Lung (tissue), 12 donors: ENCODE data around the gene KCNAB2. TPM values are rescaled to one million over a fixed set of nuclear protein-coding genes. Genes with fewer than 3 reads are reported as not detected.

Experiments
- ATAC-seq: fragments of 200-7000 bp; cut with Tn5 transposase; one replicate; pipeline ENCODE4 v1.9.1; 2020; ENCODE audit warnings: moderate number of reproducible peaks; ENCODE audit not compliant: insufficient read depth, low FRiP score
- DNase-seq, 3 donors: peaks; one replicate each; pipeline ENCODE4 v3.0.0-alpha.2; 2013 to 2017
- H3K27ac ChIP-seq, 2 donors: one replicate each; pipeline ENCODE4 v1.5.1; 2013; ENCODE audit warnings: mild to moderate bottlenecking in 2 of 2, moderate library complexity in 2 of 2, control low read depth in 1 of 2, inconsistent platforms in 1 of 2, low read depth in 1 of 2, low read length in 1 of 2
- H3K27me3 ChIP-seq, 3 donors: one replicate each; pipeline ENCODE4 v1.5.1; 2013; ENCODE audit warnings: low read length in 2 of 3; ENCODE audit not compliant: control insufficient read depth in 3 of 3, insufficient read depth in 3 of 3
- H3K36me3 ChIP-seq, 4 donors: one replicate each; pipeline ENCODE4 v1.5.1; 2013; ENCODE audit warnings: low read length in 4 of 4, mild to moderate bottlenecking in 1 of 4, moderate library complexity in 1 of 4; ENCODE audit not compliant: control insufficient read depth in 4 of 4, insufficient read depth in 4 of 4
- H3K4me1 ChIP-seq, 5 donors: one replicate each; pipeline ENCODE4 v1.5.1; 2013; ENCODE audit warnings: low read length in 5 of 5, mild to moderate bottlenecking in 2 of 5, moderate library complexity in 1 of 5; ENCODE audit not compliant: control insufficient read depth in 5 of 5, insufficient read depth in 5 of 5
- H3K4me3 ChIP-seq: one replicate; pipeline ENCODE4 v1.5.1; 2013; ENCODE audit warnings: mild to moderate bottlenecking, control low read depth, moderate library complexity
- H3K9ac ChIP-seq, 2 donors: one replicate each; pipeline ENCODE4 v1.5.1; 2013; ENCODE audit warnings: low read length in 2 of 2, control low read depth in 1 of 2; ENCODE audit not compliant: insufficient read depth in 1 of 2
- H3K9me3 ChIP-seq, 4 donors: one replicate each; pipeline ENCODE4 v1.5.1; 2013; ENCODE audit warnings: low read length in 3 of 4, mild to moderate bottlenecking in 1 of 4, moderate library complexity in 1 of 4; ENCODE audit not compliant: control insufficient read depth in 4 of 4, insufficient read depth in 3 of 4
- CTCF ChIP-seq: IDR thresholded peaks from 2 replicates; pipeline ENCODE4 v1.5.1; 2012; ENCODE audit warnings: mild to moderate bottlenecking; ENCODE audit errors: control extremely low read depth, extremely low read depth
- WGBS, 2 donors: extraction: QIAGEN DNeasy Blood & Tissue Kit; methylation state at CpG; one replicate each; pipeline ENCODE4 v1.1.7; 2013; 5-methylcytosine and 5-hydroxymethylcytosine counted together
- polyA plus RNA-seq, 2 donors: library from polyadenylated mRNA; stranded (reverse); fragments of 200-250 nt; gene quantifications; one replicate each; pipeline ENCODE4 v1.2.1, GENCODE V29; 2013
- total RNA-seq, 2 donors: library from RNA; depleted of rRNA in 1 of 2; stranded (reverse); fragments of >200 nt in 1 of 2; gene quantifications; one replicate each; pipeline ENCODE4 v1.2.1, GENCODE V29; 2014 to 2021
- donor health status: control.
- donor health status: control.
- donor health status: Bipolar disorder and iron deficiency.
- donor health status: healthy.
- donor health status: DM: yes; HTN: yes; CAD: no.

KCNAB2 gene
- total and polyA plus RNA-seq, 4 donors: 13.7 to 86.4 (median 45.5) TPM

- 92 to 95% methylated on average over 34 of the region's 34 CpGs for WGBS, 2 donors
- Histone ChIP-seq H3K4me1 (peaks cover 0 to 5% (median 0%) of the 10 kb centered on the region in 5 donors), H3K27me3 (peaks cover 0 to 6% (median 0%) of the 10 kb centered on the region in 3 donors), H3K9ac (no peak overlapping the region), H3K4me3 (no peak overlapping the region), H3K9me3 (peaks cover 0 to 6% (median 0%) of the 10 kb centered on the region in 4 donors), H3K27ac (no peak overlapping the region), H3K36me3 (no peaks in the 10 kb centered on the region)
- no peak for DNase-seq
- ATAC-seq: no peak
- no peak for TF ChIP-seq CTCF
These were observed 82.8 kb downstream of the KCNAB2 start for GRCh38 chr1:6128276-6129081.

- WGBS, 2 donors: 73 to 78% methylated on average over 9 of the region's 9 CpGs
- Histone ChIP-seq H3K4me1 (peaks cover 0 to 5% (median 0%) of the 10 kb centered on the region in 5 donors), H3K9ac (no peak overlapping the region), H3K4me3 (no peak overlapping the region), H3K27me3 (peaks cover 0 to 6% (median 4%) of the 10 kb centered on the region in 3 donors), H3K36me3 (no peaks in the 10 kb centered on the region), H3K27ac (no peak overlapping the region), H3K9me3 (peaks cover 0 to 6% (median 0%) of the 10 kb centered on the region in 4 donors)
- DNase-seq: no peak
- TF ChIP-seq CTCF: no peak
- ATAC-seq: no peak
These were observed 83.6 kb downstream of the KCNAB2 start for GRCh38 chr1:6129313-6129712.

GRCh38 chr1:6130036-6130435 lies 84.3 kb downstream of the KCNAB2 start:
- Histone ChIP-seq H3K27me3 (peaks cover 0 to 6% (median 4%) of the 10 kb centered on the region in 3 donors), H3K4me3 (no peak overlapping the region), H3K27ac (no peak overlapping the region), H3K4me1 (peaks cover 0 to 5% (median 0%) of the 10 kb centered on the region in 5 donors), H3K9me3 (peaks cover 0 to 6% (median 0%) of the 10 kb centered on the region in 4 donors), H3K36me3 (no peaks in the 10 kb centered on the region), H3K9ac (no peak overlapping the region)
- TF ChIP-seq CTCF: no peak
- ATAC-seq: no peak
- 79 to 88% methylated on average over 11 of the region's 11 CpGs for WGBS, 2 donors
- no peak for DNase-seq
